ENCODE results near the gene TAPT1.

DNA sequence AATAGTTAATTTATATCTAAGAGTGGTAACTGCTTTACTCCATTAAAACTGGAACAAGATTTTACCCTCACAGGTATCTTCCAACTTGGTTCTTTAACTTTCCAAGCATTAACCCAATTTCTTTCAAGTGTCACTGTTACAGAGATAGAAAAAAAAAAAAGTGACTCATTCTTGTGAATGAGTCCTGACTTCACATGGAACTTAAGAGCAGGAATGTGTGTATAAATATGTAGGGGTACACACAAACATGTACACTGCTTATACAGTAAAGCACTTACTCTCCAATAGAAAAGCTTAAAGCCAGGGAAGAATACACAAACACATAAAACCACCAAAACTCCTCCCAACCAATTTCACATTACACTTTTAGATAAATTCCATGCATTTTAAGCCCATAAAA is 38.8 kb downstream of the TAPT1 start:
- TF ChIP-seq CTCF (IDR thresholded peaks at IDR 0.05 in 8 of 11, conservative IDR thresholded peaks at IDR 0.05 in 3 of 11): no peak
- no peak for TF ChIP-seq POLR2AphosphoS5 (IDR thresholded peaks at IDR 0.05)
